Measurements from ENCODE around the gene SYNGR4. TPM values are rescaled to one million over a fixed set of nuclear protein-coding genes. Genes with fewer than 3 reads are reported as not detected.
"Not testable (repeated sequence)": the region's sequence is repeated elsewhere in the genome, so short reads cannot be mapped to it uniquely, and the experiment has no call there.

The SYNGR4 gene
- total RNA-seq, 2 donors from 2014 or later = 0.45 TPM; not detected in 1

GRCh38 chr19:48392006-48392344, 27.8 kb downstream of the SYNGR4 start:
- not testable (repeated sequence) for H3K9me3 Mint-ChIP-seq; ATAC-seq; H3K36me3 Mint-ChIP-seq; DNase-seq (ENCODE audit: low spot score); H3K4me3 Mint-ChIP-seq
- peak overlapping the region; percentile 93 for H3K27ac Mint-ChIP-seq
- peaks cover 19 to 24% of the 10 kb centered on the region in 2 donors for H3K27me3 Mint-ChIP-seq
- H3K4me1 Mint-ChIP-seq (ENCODE audit: low read depth in 2 of 2) = peaks cover 15 to 23% of the 10 kb centered on the region in 2 donors

GRCh38 chr19:48392860-48393558, 28.8 kb downstream of the SYNGR4 start:
- H3K4me3 Mint-ChIP-seq = peak overlapping the region; percentile 38
- ATAC-seq (no peak), DNase-seq (ENCODE audit: low spot score) (no peak)
- H3K27me3 Mint-ChIP-seq = peaks cover 28 to 35% of the 10 kb centered on the region in 2 donors
- no peak overlapping the region for H3K27ac Mint-ChIP-seq
- no peaks in the 10 kb centered on the region for H3K9me3 Mint-ChIP-seq
- peaks cover 25 to 32% of the 10 kb centered on the region in 2 donors for H3K4me1 Mint-ChIP-seq (ENCODE audit: low read depth in 2 of 2)
- H3K36me3 Mint-ChIP-seq = peaks cover 8% of the 10 kb centered on the region

- H3K36me3 Mint-ChIP-seq = peaks cover 2% of the 10 kb centered on the region
- no peaks in the 10 kb centered on the region for H3K9me3 Mint-ChIP-seq
- peak within 1 kb of the TSS; percentile 38 for H3K4me3 Mint-ChIP-seq
- H3K4me1 Mint-ChIP-seq (ENCODE audit: low read depth in 2 of 2) = peaks cover 23 to 30% of the 10 kb centered on the region in 2 donors
- ATAC-seq = no peak
- DNase-seq (ENCODE audit: low spot score) = no peak
- H3K27me3 Mint-ChIP-seq = peaks cover 29 to 36% of the 10 kb centered on the region in 2 donors
- H3K27ac Mint-ChIP-seq = no peak within 1 kb of the TSS
Measured at GRCh38 chr19:48393559-48394330, 29.6 kb downstream of the SYNGR4 start, which contains the start of gene GRIN2D. GRIN2D (plus strand) TSS chr19:48393668; CDS start chr19:48398393, 4,725 bp downstream.

GRCh38 chr19:48394331-48395169, 30.4 kb downstream of the SYNGR4 start:
- DNase-seq (ENCODE audit: low spot score) (no peak), ATAC-seq (no peak)
- Mint-ChIP-seq H3K27ac (no peak overlapping the region), H3K4me3 (no peak overlapping the region), H3K9me3 (peaks cover 2% of the 10 kb centered on the region), H3K36me3 (no peaks in the 10 kb centered on the region), H3K27me3 (peaks cover 29 to 36% of the 10 kb centered on the region in 2 donors), H3K4me1 (ENCODE audit: low read depth in 2 of 2) (peaks cover 29 to 33% of the 10 kb centered on the region in 2 donors)

- peaks cover 29 to 36% of the 10 kb centered on the region in 2 donors for H3K27me3 Mint-ChIP-seq
- ATAC-seq = no peak
- peaks cover 31 to 37% of the 10 kb centered on the region in 2 donors for H3K4me1 Mint-ChIP-seq (ENCODE audit: low read depth in 2 of 2)
- H3K36me3 Mint-ChIP-seq = no peaks in the 10 kb centered on the region
- H3K9me3 Mint-ChIP-seq = peaks cover 4% of the 10 kb centered on the region
- no peak overlapping the region for H3K4me3 Mint-ChIP-seq
- no peak for DNase-seq (ENCODE audit: low spot score)
- H3K27ac Mint-ChIP-seq = no peak overlapping the region
Measured at GRCh38 chr19:48395170-48395455, 30.9 kb downstream of the SYNGR4 start.

- Mint-ChIP-seq H3K27me3 (peaks cover 29 to 36% of the 10 kb centered on the region in 2 donors), H3K9me3 (peaks cover 4% of the 10 kb centered on the region), H3K4me1 (ENCODE audit: low read depth in 2 of 2) (peaks cover 27 to 37% of the 10 kb centered on the region in 2 donors), H3K36me3 (no peaks in the 10 kb centered on the region), H3K27ac (no peak overlapping the region), H3K4me3 (no peak overlapping the region)
- no peak for ATAC-seq
- no peak for DNase-seq (ENCODE audit: low spot score)
Measured at GRCh38 chr19:48395499-48395898, 31.3 kb downstream of the SYNGR4 start.

GRCh38 chr19:48396016-48396823, 32.1 kb downstream of the SYNGR4 start:
- Mint-ChIP-seq H3K9me3 (peaks cover 4% of the 10 kb centered on the region), H3K27me3 (peaks cover 29 to 36% of the 10 kb centered on the region in 2 donors), H3K36me3 (no peaks in the 10 kb centered on the region), H3K27ac (no peak overlapping the region), H3K4me3 (no peak overlapping the region), H3K4me1 (ENCODE audit: low read depth in 2 of 2) (peaks cover 30 to 38% of the 10 kb centered on the region in 2 donors)
- DNase-seq (ENCODE audit: low spot score) (no peak), ATAC-seq (no peak)

- DNase-seq (ENCODE audit: low spot score) (no peak), ATAC-seq (no peak)
- Mint-ChIP-seq H3K27ac (peak overlapping the region in 1 of 2 donors; percentile 63), H3K36me3 (no peaks in the 10 kb centered on the region), H3K9me3 (peaks cover 4% of the 10 kb centered on the region), H3K4me3 (no peak overlapping the region), H3K27me3 (peaks cover 27 to 36% of the 10 kb centered on the region in 2 donors), H3K4me1 (ENCODE audit: low read depth in 2 of 2) (peaks cover 31 to 40% of the 10 kb centered on the region in 2 donors)
Measured at GRCh38 chr19:48396824-48397176, 32.6 kb downstream of the SYNGR4 start.

- Mint-ChIP-seq H3K4me1 (ENCODE audit: low read depth in 2 of 2) (peaks cover 38 to 44% of the 10 kb centered on the region in 2 donors), H3K36me3 (no peaks in the 10 kb centered on the region), H3K4me3 (peak overlapping the region; percentile 98), H3K27ac (peak overlapping the region; percentile 63 to 89), H3K27me3 (peaks cover 27 to 36% of the 10 kb centered on the region in 2 donors), H3K9me3 (peaks cover 4% of the 10 kb centered on the region)
- ATAC-seq (no peak), DNase-seq (ENCODE audit: low spot score) (no peak)
Measured at GRCh38 chr19:48397263-48398101, 33.3 kb downstream of the SYNGR4 start.

- Mint-ChIP-seq H3K27me3 (peaks cover 27 to 36% of the 10 kb centered on the region in 2 donors), H3K9me3 (peaks cover 4% of the 10 kb centered on the region), H3K4me1 (ENCODE audit: low read depth in 2 of 2) (peaks cover 44% of the 10 kb centered on the region in 2 donors), H3K4me3 (peak overlapping the region; percentile 98), H3K27ac (peak overlapping the region; percentile 63 to 89), H3K36me3 (no peaks in the 10 kb centered on the region)
- ATAC-seq = no peak
- no peak for DNase-seq (ENCODE audit: low spot score)
Measured at GRCh38 chr19:48398102-48398374, 33.9 kb downstream of the SYNGR4 start.

GRCh38 chr19:48398375-48399235, 34.4 kb downstream of the SYNGR4 start:
- ATAC-seq (peak; percentile 91 to 94), DNase-seq (ENCODE audit: low spot score) (peak; percentile 91)
- peak overlapping the region; percentile 98 for H3K4me3 Mint-ChIP-seq
- H3K4me1 Mint-ChIP-seq (ENCODE audit: low read depth in 2 of 2) = peaks cover 47 to 49% of the 10 kb centered on the region in 2 donors
- H3K27me3 Mint-ChIP-seq = peaks cover 27 to 36% of the 10 kb centered on the region in 2 donors
- H3K9me3 Mint-ChIP-seq = peaks cover 4% of the 10 kb centered on the region
- no peaks in the 10 kb centered on the region for H3K36me3 Mint-ChIP-seq
- H3K27ac Mint-ChIP-seq = peak overlapping the region; percentile 63 to 89
